AG04450 (cell line): ENCODE results near the gene CLPX. TPM values are rescaled to one million over a fixed set of nuclear protein-coding genes. Genes with fewer than 3 reads are reported as not detected.
A peak's percentile ranks its signal among the peaks of the same experiment; 100 is the strongest.
"Not testable (repeated sequence)": the region's sequence is repeated elsewhere in the genome, so short reads cannot be mapped to it uniquely, and the experiment has no call there.

Source experiments
- CTCF ChIA-PET: fragments of 300-600, 350-600 bp; formaldehyde crosslinking; extraction: SDS; loops from one replicate; lab custom pipeline; 2022; ENCODE audit warnings: antibody characterized with exemption, inconsistent platforms; lab: Charles Lee
- POLR2A ChIA-PET: fragments of 350-600 bp; formaldehyde crosslinking; extraction: SDS; loops from one replicate; lab custom pipeline; 2021; ENCODE audit warnings: antibody characterized with exemption, inconsistent platforms; lab: Yijun Ruan, JAX
- DNase-seq: peaks from one replicate; pipeline ENCODE4 v3.0.0-alpha.2; 2011; ENCODE audit warnings: low read depth, low spot score
- H3K27ac ChIP-seq: one replicate; pipeline ENCODE4 v1.5.1; 2012; ENCODE audit warnings: low read depth, low read length, control low read depth
- H3K27me3 ChIP-seq: one replicate; pipeline ENCODE4 v1.6.0; 2012; ENCODE audit warnings: low read length; ENCODE audit not compliant: control insufficient read depth, insufficient read depth
- H3K4me3 ChIP-seq: 2 replicates; pipeline ENCODE4 v1.5.1; 2011; ENCODE audit warnings: mild to moderate bottlenecking, low read depth, low read length, control low read depth
- H3K9me3 ChIP-seq: 2 replicates; pipeline ENCODE4 v1.5.1; 2012; ENCODE audit warnings: low read length; ENCODE audit not compliant: control insufficient read depth, insufficient read depth
- polyA plus RNA-seq: library from polyadenylated mRNA; depleted of rRNA; stranded (reverse); fragments of >200 nt; gene quantifications from 2 replicates; pipeline ENCODE4 v1.2.3, GENCODE V29; 2011
- TF ChIP-seq, protein P1 (sequence below): IDR thresholded peaks from 2 replicates; pipeline ENCODE4 v1.5.1; 2011; ENCODE audit warnings: low read depth, low read length, control low read depth, inconsistent platforms

The CLPX gene
- polyA plus RNA-seq, 1 experiment: 58.3 TPM

DNA sequence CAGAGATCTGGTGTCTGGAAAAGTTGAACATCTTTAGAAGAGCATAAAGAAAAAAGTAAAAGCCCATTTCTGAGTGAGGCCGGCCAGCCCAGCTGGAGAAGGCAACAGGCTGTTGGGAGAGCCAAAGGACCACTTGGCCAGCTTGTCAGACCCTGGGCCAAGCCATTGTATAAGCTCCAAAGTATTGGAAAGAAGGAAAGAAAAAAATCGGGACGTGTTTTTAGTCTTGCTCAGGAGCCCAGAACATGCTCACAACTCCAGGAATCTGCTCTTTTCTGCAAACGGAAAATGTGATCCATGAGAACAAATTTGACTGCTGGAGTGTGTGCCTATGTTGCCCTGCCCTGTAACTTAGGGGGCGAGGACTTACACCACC, 10.4 kb upstream of the CLPX start:
- ChIA-PET CTCF (interaction anchor here (0.6 to 2.9 kb wide), 4 partner anchors 50 to 102 kb away, joined by 3 to 21 read pairs (median 8); partner anchors contain the start of gene PARP16), POLR2A (no interaction called here)
- TF ChIP-seq, protein P1, sequence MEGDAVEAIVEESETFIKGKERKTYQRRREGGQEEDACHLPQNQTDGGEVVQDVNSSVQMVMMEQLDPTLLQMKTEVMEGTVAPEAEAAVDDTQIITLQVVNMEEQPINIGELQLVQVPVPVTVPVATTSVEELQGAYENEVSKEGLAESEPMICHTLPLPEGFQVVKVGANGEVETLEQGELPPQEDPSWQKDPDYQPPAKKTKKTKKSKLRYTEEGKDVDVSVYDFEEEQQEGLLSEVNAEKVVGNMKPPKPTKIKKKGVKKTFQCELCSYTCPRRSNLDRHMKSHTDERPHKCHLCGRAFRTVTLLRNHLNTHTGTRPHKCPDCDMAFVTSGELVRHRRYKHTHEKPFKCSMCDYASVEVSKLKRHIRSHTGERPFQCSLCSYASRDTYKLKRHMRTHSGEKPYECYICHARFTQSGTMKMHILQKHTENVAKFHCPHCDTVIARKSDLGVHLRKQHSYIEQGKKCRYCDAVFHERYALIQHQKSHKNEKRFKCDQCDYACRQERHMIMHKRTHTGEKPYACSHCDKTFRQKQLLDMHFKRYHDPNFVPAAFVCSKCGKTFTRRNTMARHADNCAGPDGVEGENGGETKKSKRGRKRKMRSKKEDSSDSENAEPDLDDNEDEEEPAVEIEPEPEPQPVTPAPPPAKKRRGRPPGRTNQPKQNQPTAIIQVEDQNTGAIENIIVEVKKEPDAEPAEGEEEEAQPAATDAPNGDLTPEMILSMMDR: no peak
- H3K9me3 ChIP-seq: no peaks in the 10 kb centered on the region; the same call in 1 of the 2 replicates
- no peak for DNase-seq
- no peak overlapping the region for H3K27ac ChIP-seq
- peaks cover 17% of the 10 kb centered on the region for H3K27me3 ChIP-seq
- H3K4me3 ChIP-seq: no peak overlapping the region

DNA sequence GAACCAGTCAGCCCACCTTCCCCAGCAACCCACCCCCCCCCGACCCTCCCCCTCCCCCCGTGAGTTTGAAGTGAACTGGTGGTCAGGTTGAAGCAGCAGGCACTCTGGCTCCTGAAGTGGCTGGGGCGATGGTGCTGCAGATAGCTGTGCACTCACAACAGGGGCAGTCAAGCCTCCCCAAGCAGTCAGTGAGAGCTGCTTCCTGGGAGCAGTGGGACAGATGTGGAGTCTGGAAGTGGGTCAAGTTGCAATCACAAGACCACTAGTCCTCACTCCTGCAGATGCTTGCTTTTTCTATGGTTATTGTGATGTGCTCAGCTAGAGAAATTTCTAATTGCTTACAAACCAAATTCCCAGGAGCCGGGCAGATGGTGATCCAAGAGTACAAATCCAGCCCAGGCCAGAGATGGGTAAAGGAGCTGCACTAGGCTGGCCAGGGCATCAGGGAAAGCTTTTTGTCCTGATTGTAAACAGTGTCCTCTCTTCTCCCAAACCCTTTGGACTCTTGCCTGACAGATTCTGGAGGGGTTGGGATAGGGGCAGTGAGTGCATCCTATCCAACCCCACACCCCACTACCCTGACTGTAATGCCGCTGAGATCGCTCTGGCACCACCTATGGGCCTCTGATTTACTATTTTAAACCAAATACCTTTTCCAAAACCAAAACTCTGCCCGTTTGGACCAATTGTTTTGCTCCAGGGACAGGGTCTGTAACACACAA, 9.8 kb upstream of the CLPX start:
- Histone ChIP-seq H3K27ac (peak overlapping the region; percentile 24), H3K27me3 (peaks cover 15% of the 10 kb centered on the region), H3K4me3 (no peak overlapping the region), H3K9me3 (no peaks in the 10 kb centered on the region; the same call in 1 of the 2 replicates)
- DNase-seq: no peak
- TF ChIP-seq, protein P1: 0 out of 2 replicates have a peak, but pooled peaks have one; percentile 9
- CTCF ChIA-PET: interaction anchor here (0.6 to 2.9 kb wide), 5 partner anchors 50 to 124 kb away, joined by 3 to 21 read pairs (median 3); partner anchors contain the start of gene PARP16
- POLR2A ChIA-PET: interaction anchor here (0.5 to 1.5 kb wide), 2 partner anchors 21 to 110 kb away, joined by 5 to 6 read pairs; partner anchors contain the start of gene RNU5B-1

DNA sequence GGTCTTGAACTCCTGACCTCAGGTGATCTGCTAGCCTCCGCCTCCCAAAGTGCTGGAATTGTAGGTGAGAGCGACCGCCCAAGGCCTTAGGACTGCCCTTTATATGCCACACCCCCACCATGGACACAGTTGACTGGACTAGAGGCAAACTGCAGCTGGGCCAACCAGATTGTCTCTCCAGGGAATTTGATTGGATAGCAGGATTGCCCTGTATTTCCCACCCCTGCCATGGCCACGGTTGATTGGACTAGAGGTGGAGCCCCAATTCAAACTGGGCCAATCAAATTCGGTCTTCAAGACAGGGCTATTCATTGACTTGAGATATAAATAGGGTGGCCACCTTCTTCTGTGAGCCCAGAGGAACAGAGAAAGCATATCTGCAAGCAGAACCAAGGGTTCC, 6.9 kb upstream of the CLPX start:
- DNase-seq: no peak
- TF ChIP-seq, protein P1: no peak
- no peak overlapping the region for H3K27ac ChIP-seq
- H3K4me3 ChIP-seq: no peak overlapping the region
- no peaks in the 10 kb centered on the region; the same call in 1 of the 2 replicates for H3K9me3 ChIP-seq
- ChIA-PET CTCF (interaction anchor here (0.8 to 7.5 kb wide), 2 partner anchors 80 to 106 kb away, joined by 4 to 100 read pairs; no protein-coding TSS in a partner anchor), POLR2A (no interaction called here)
- peaks cover 13% of the 10 kb centered on the region for H3K27me3 ChIP-seq

DNA sequence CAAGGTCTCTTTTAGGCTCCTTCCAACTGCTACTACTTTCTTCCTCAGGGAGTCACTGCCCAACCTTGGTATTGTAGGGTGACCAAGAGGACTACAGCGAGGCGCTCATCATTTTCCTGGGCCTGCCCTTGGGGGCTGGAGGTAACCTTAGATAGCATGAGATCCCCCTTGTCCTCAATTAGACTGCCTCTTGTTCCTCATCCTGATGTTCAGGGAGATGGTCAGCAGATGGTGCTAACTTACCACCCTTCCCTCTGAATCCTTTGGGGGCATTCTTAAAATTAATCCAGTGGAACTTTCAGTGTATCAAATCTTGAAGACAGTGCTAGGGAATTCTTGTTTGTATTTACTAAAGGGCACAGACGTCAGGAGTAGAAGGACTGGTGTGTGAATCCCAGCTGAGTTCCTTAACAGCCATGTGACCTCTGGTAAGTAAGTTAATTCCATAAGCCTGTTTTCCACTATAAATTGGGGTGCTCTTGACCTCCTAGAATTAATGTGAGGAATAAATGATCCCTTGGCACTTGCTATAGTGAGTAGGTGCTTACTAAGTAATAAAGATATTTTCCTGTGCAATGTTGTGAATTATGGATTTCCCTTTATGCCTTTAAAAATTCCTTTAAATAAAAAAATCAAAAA, 4.1 kb upstream of the CLPX start:
- CTCF ChIA-PET: interaction anchor here (0.6 to 7.5 kb wide), 8 partner anchors 74 to 198 kb away, joined by 3 to 100 read pairs (median 4); partner anchors contain the start of gene PARP16
- DNase-seq: no peak
- no peak overlapping the region for H3K4me3 ChIP-seq

DNA sequence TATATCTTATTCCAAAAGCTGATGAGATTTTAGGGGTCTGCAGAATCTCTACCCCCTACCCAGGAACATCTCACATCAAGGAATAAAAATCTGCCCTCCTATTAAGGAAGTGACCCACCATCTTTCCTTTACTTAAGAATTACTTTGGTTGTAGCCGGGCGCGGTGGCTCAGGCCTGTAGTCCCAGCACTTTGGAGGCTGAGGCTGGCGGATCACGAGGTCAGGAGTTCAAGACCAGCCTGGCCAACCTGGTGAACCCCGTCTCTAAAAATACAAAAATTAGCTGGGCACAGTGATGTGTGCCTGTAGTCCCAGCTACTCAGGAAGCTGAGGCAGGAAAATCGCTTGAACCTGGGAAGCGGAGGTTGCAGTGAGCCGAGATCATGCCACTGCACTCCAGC, 3.3 kb upstream of the CLPX start:
- POLR2A ChIA-PET: interaction anchor here (0.6 to 1.1 kb wide), 2 partner anchors 82 to 116 kb away, joined by 3 to 5 read pairs; partner anchors contain the start of gene RNU5B-1

More for the DNA sequence above, 4.1 kb upstream of the CLPX start:
- Histone ChIP-seq H3K27ac (no peak overlapping the region), H3K9me3 (peaks cover 9% of the 10 kb centered on the region; the same call in 1 of the 2 replicates), H3K27me3 (no peaks in the 10 kb centered on the region)
- POLR2A ChIA-PET: interaction anchor here (0.6 to 1.1 kb wide), 2 partner anchors 82 to 115 kb away, joined by 3 to 5 read pairs; partner anchors contain the start of gene RNU5B-1
- TF ChIP-seq, protein P1: peak; percentile 89

More for the DNA sequence above, 3.3 kb upstream of the CLPX start:
- not testable (repeated sequence) for H3K9me3 ChIP-seq, H3K27me3 ChIP-seq, H3K4me3 ChIP-seq, DNase-seq, H3K27ac ChIP-seq
- CTCF ChIA-PET: interaction anchor here (0.7 to 7.5 kb wide), 4 partner anchors 31 to 110 kb away, joined by 3 to 100 read pairs (median 16); no protein-coding TSS in a partner anchor
